Esophagus squamous epithelium (tissue), 5 donors: Measurements from ENCODE around the gene DMAP1. TPM values are rescaled to one million over a fixed set of nuclear protein-coding genes. Genes with fewer than 3 reads are reported as not detected.

Source experiments
- DNase-seq: peaks from one replicate; lab custom pipeline; 2025; lab: John Stamatoyannopoulos, UW
- H3K27ac ChIP-seq, 4 donors: fragments of 200-600 bp; sonication (generic); one replicate each; pipeline ENCODE4 v1.5.1; 2016 to 2019; ENCODE audit warnings: mild to moderate bottlenecking in 1 of 4
- H3K27me3 ChIP-seq, 4 donors: fragments of 200-600 bp; sonication (generic); 1 replicate in 3 of 4; 2 replicates in 1 of 4; pipeline versions ENCODE4 v1.5.1 to v1.6.0; 2017 to 2021; ENCODE audit warnings: antibody characterized with exemption in 1 of 4
- H3K36me3 ChIP-seq, 3 donors: fragments of 200-600 bp; sonication (generic); one replicate each; pipeline ENCODE4 v1.5.1; 2016 to 2019
- H3K4me1 ChIP-seq, 3 donors: fragments of 200-600 bp; sonication (generic); one replicate each; pipeline ENCODE4 v1.5.1; 2017 to 2019
- H3K4me3 ChIP-seq, 4 donors: fragments of 200-600 bp; sonication (generic); 1 replicate in 3 of 4; 2 replicates in 1 of 4; pipeline ENCODE4 v1.5.1; 2016 to 2019; ENCODE audit warnings: mild to moderate bottlenecking in 2 of 4, moderate library complexity in 1 of 4
- H3K9me3 ChIP-seq, 3 donors: fragments of 200-600 bp; sonication (generic); one replicate each; pipeline ENCODE4 v1.5.1; 2016 to 2019
- POLR2A ChIP-seq, 4 donors: fragments of 450-650 bp; IDR thresholded peaks; one replicate each; pipeline ENCODE4 v1.6.1; 2017; ENCODE audit warnings: antibody characterized with exemption in 4 of 4, mild to moderate bottlenecking in 4 of 4, moderate library complexity in 3 of 4
- WGBS, 2 donors: methylation state at CpG; one replicate each; pipeline ENCODE4 v1.1.5; 2018; 5-methylcytosine and 5-hydroxymethylcytosine counted together
- intact Hi-C: fragments of 100-400 bp; cut with DNase I; formaldehyde crosslinking; loops from one replicate; pipeline ENCODE4 v1.15.0; 2022
- total RNA-seq, 4 donors: library from RNA; depleted of rRNA; stranded (reverse); fragments of >200 nt; gene quantifications; one replicate each; pipeline ENCODE4 v1.1.0, GENCODE V29; 2016
- TF ChIP-seq, protein P1 (sequence below), 6 experiments: fragments of 450-650 bp in 4 of 6; fragments of 200-600 bp in 2 of 6; sonication (generic) in 2 of 6; IDR thresholded peaks; one replicate each; pipeline ENCODE4 v1.5.1; 2016 to 2019; ENCODE audit warnings: antibody characterized with exemption in 6 of 6, mild to moderate bottlenecking in 4 of 6, moderate library complexity in 4 of 6
- donor health status: DM: yes; HTN: yes; CAD: no.

DMAP1 gene
- total RNA-seq, 4 donors from 2014 or later: 19.2 to 45.2 (median 22.0) TPM

DNA sequence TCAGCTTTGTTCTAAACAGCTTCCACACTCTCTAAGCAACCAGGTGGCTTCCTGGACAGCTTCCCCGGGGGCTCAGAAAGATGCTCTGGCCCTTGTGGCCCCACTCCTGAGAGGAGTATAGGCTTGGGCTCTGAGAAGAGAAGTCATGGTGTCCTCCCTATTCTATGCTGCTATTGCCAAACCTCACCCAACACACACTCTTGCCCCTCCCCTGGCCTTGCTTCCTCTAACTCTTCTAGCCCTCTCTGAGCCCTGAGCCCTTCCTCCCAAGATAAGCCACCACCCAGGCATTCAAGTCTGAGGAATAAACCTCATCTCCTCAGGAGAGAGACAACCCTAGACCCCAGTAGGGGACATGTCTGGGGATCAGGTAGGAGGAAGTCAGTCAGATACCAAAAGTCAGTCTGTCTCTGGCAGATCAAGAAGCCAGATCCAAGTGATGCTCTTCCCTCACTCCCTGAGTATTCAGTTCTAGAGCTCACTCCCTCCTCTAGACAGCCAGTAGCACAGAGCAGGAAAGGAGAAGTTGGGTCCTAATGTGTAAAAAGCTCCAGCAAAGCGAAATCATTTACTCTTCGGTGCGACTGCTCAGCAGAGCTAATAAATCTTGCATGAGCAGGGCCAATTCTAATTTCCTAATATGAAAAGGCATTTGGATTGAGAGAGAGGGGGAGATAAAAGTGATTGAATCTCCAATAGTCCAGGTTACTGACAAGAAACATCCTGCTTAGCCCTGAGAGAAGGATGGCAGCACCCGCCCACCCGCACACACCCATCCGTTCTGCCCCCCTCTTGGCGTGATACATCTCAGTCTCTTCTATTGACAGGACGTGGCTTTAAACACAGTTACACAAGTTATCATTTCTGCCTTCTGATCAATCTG lies 50.5 kb downstream of the DMAP1 start:
- Histone ChIP-seq H3K4me1 (peaks cover 10 to 32% (median 12%) of the 10 kb centered on the region in 3 donors), H3K36me3 (no peaks in the 10 kb centered on the region), H3K4me3 (no peak overlapping the region), H3K27me3 (no peaks in the 10 kb centered on the region), H3K9me3 (no peaks in the 10 kb centered on the region), H3K27ac (no peak overlapping the region)
- TF ChIP-seq, protein P1, sequence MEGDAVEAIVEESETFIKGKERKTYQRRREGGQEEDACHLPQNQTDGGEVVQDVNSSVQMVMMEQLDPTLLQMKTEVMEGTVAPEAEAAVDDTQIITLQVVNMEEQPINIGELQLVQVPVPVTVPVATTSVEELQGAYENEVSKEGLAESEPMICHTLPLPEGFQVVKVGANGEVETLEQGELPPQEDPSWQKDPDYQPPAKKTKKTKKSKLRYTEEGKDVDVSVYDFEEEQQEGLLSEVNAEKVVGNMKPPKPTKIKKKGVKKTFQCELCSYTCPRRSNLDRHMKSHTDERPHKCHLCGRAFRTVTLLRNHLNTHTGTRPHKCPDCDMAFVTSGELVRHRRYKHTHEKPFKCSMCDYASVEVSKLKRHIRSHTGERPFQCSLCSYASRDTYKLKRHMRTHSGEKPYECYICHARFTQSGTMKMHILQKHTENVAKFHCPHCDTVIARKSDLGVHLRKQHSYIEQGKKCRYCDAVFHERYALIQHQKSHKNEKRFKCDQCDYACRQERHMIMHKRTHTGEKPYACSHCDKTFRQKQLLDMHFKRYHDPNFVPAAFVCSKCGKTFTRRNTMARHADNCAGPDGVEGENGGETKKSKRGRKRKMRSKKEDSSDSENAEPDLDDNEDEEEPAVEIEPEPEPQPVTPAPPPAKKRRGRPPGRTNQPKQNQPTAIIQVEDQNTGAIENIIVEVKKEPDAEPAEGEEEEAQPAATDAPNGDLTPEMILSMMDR (IDR thresholded peaks at IDR 0.05): no peak
- no peak for TF ChIP-seq POLR2A (IDR thresholded peaks at IDR 0.05)
- intact Hi-C loops: no loop called here
- WGBS, 2 donors: 86 to 92% methylated on average over 9 of the region's 9 CpGs
- DNase-seq: no peak

DNA sequence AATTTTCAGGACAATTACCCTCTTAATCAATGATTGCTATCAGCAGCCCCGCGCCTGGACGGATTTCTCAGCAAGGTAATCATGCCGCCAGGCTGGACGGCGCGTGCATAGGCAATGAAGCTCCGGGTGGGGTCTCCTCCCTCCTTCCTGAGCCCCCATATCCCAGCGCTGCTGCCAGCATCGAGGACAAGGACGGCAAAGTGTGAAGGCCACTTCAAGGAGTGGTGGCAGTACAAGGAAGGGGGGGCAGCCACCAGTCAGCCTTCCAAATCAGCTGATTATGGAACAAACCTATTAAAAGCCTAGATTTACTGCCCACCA lies 51.1 kb downstream of the DMAP1 start:
- Histone ChIP-seq H3K4me3 (no peak overlapping the region), H3K27me3 (no peaks in the 10 kb centered on the region), H3K4me1 (peaks cover 10 to 32% (median 12%) of the 10 kb centered on the region in 3 donors), H3K36me3 (no peaks in the 10 kb centered on the region), H3K27ac (no peak overlapping the region), H3K9me3 (no peaks in the 10 kb centered on the region)
- 89 to 96% methylated on average over 8 to 11 of the region's 11 CpGs for WGBS, 2 donors
- no peak for DNase-seq
- TF ChIP-seq POLR2A (IDR thresholded peaks at IDR 0.05): no peak
- TF ChIP-seq, protein P1 (IDR thresholded peaks at IDR 0.05): no peak
- intact Hi-C loops: no loop called here

DNA sequence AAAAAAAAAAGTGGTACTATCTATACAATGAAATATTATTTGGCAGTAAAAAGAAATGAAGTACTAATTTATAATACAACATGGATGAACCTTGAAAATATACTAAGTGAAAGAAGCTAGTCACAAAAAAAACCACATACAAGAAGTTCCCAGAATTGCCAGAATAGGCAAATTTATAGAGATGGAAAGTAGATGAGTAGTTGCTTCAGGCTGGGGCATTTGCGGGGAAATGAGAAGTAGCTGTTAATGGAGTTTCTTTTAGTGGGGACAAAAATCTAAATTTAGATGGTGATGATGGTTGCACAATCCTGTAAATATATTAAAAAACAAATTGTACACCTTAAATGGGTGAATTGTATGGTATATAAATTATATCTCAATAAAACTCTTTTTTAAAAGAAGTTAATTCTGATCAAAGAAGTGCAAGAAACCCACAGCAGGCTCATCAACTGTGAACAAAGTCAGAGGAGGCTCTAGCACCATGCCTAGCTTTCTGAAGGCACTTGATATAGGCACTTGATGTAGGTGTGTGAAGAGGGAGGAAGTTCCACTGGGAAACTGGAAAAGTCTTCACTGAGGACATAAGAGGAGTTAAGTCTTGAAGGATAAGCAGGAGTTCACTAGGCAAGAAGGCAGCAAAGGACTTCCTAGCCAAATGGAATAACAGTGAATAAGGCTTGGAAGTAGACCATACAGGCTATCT lies 52.5 kb downstream of the DMAP1 start:
- intact Hi-C loops: no loop called here
- Histone ChIP-seq H3K27me3 (no peaks in the 10 kb centered on the region), H3K36me3 (no peaks in the 10 kb centered on the region), H3K9me3 (no peaks in the 10 kb centered on the region), H3K27ac (no peak overlapping the region), H3K4me3 (no peak overlapping the region), H3K4me1 (peaks cover 8 to 28% (median 12%) of the 10 kb centered on the region in 3 donors)
- DNase-seq: no peak
- WGBS, 2 donors: 83% methylated on average over 1 of the region's 1 CpG
- TF ChIP-seq POLR2A (IDR thresholded peaks at IDR 0.05): no peak
- TF ChIP-seq, protein P1 (IDR thresholded peaks at IDR 0.05): no peak

DNA sequence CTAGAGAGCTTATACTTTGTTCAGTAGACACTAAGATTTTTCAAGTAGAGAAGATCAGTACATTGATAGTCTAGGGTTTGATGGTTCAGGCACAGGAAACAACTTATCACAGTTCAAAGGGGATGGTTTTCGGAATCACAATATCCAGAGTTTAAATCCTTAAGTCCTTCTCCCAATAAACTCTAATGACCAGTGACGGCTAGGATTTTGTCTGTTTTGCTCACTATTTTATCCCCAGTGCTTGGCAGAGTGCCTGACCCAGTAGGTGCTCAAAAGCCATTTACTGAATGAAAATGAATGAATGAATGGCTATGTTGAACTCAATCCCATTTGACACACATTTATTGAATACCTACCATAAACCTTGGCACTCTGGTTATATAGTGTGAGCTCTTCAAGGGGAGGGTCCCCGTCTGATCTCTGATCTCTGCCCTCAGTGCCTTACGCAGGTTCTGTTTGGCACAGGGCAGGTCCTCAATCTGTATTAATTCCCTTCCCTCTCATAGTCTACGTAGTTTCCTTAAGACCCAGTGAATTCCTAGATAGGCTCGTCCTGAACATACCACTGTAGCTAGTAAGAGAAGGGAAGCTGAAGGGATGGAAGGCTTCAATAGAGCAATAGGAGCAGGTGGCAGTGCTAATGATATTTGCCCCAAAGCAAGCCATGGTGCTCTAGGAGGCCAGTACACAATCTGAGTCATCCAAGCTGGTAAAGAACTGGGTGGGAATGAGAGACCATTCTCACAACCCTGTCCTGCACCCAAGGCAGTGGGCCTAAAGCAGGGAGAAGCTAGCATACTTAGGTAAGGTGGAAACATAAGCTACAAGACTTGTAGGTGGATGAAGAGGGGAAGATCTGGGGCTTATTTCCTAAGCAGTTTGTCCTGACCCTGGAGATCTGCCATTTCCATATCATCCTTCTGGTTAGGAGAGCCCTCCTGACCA lies 53.4 kb downstream of the DMAP1 start:
- H3K27ac ChIP-seq: no peak overlapping the region

More for the DNA sequence above, 53.4 kb downstream of the DMAP1 start:
- Histone ChIP-seq H3K36me3 (no peaks in the 10 kb centered on the region), H3K4me3 (no peak overlapping the region), H3K4me1 (peaks cover 5 to 20% (median 8%) of the 10 kb centered on the region in 3 donors), H3K9me3 (no peaks in the 10 kb centered on the region), H3K27me3 (no peaks in the 10 kb centered on the region)
- WGBS, 2 donors: 94 to 98% methylated on average over 6 of the region's 6 CpGs
- TF ChIP-seq, protein P1 (IDR thresholded peaks at IDR 0.05): no peak
- TF ChIP-seq POLR2A (IDR thresholded peaks at IDR 0.05): no peak
- DNase-seq: no peak
- intact Hi-C loops: no loop called here
